NCI-H2227 (cell line): Measurements from ENCODE around the gene PDE4B.
A peak's percentile ranks its signal among the peaks of the same experiment; 100 is the strongest.
"Not testable (repeated sequence)": the region's sequence is repeated elsewhere in the genome, so short reads cannot be mapped to it uniquely, and the experiment has no call there.

Source experiments
- DNase-seq: peaks from one replicate; lab custom pipeline; 2025; ENCODE audit not compliant: unreplicated experiment; lab: John Stamatoyannopoulos, UW

The PDE4B gene

GRCh38 chr1:66108624-66109023 lies 315.9 kb downstream of the PDE4B start:
- DNase-seq = no peak

GRCh38 chr1:66112744-66113400 lies 320.2 kb downstream of the PDE4B start:
- DNase-seq = no peak

- peak; percentile 2 for DNase-seq
Observed at GRCh38 chr1:66119148-66119547, 326.5 kb downstream of the PDE4B start.

- DNase-seq = no peak
Observed at GRCh38 chr1:66124670-66125069, 332.0 kb downstream of the PDE4B start.

GRCh38 chr1:66128641-66129040 lies 335.9 kb downstream of the PDE4B start:
- DNase-seq = not testable (repeated sequence)

- no peak for DNase-seq
Observed at GRCh38 chr1:66132324-66132723, 339.6 kb downstream of the PDE4B start.

- no peak for DNase-seq
Observed at GRCh38 chr1:66134004-66134403, 341.3 kb downstream of the PDE4B start.

GRCh38 chr1:66135161-66135560 lies 342.5 kb downstream of the PDE4B start:
- no peak for DNase-seq

GRCh38 chr1:66136423-66136822 lies 343.7 kb downstream of the PDE4B start:
- not testable (repeated sequence) for DNase-seq

GRCh38 chr1:66137235-66137634 lies 344.5 kb downstream of the PDE4B start:
- DNase-seq = peak; percentile 13

GRCh38 chr1:66138613-66139012 lies 345.9 kb downstream of the PDE4B start:
- no peak for DNase-seq

GRCh38 chr1:66140072-66140471 lies 347.4 kb downstream of the PDE4B start:
- no peak for DNase-seq

GRCh38 chr1:66143651-66144050 lies 351.0 kb downstream of the PDE4B start:
- DNase-seq = no peak

- no peak for DNase-seq
Observed at GRCh38 chr1:66147226-66147835, 354.6 kb downstream of the PDE4B start.

GRCh38 chr1:66152034-66152433 lies 359.3 kb downstream of the PDE4B start:
- DNase-seq = no peak

- no peak for DNase-seq
Observed at GRCh38 chr1:66154394-66154793, 361.7 kb downstream of the PDE4B start.

- DNase-seq = no peak
Observed at GRCh38 chr1:66156144-66156543, 363.4 kb downstream of the PDE4B start.

- DNase-seq = no peak
Observed at GRCh38 chr1:66159800-66160199, 367.1 kb downstream of the PDE4B start.

- no peak for DNase-seq
Observed at GRCh38 chr1:66160719-66161118, 368.0 kb downstream of the PDE4B start.

- no peak for DNase-seq
Observed at GRCh38 chr1:66166753-66167152, 374.1 kb downstream of the PDE4B start.

- no peak for DNase-seq
Observed at GRCh38 chr1:66167267-66167666, 374.6 kb downstream of the PDE4B start.

- DNase-seq = no peak
Observed at GRCh38 chr1:66168467-66168887, 375.8 kb downstream of the PDE4B start.
